Large intestine (tissue), 3 donors: ENCODE results near the gene MAST4. TPM values are rescaled to one million over a fixed set of nuclear protein-coding genes. Genes with fewer than 3 reads are reported as not detected.
A peak's percentile ranks its signal among the peaks of the same experiment; 100 is the strongest.

Source experiments
- DNase-seq, 2 donors: peaks; one replicate each; pipeline versions ENCODE4 v3.0.0 to v3.0.0-alpha.2; 2013
- H3K27ac ChIP-seq: one replicate; pipeline ENCODE4 v1.5.1; 2013; ENCODE audit warnings: low read length
- H3K27me3 ChIP-seq: 2 replicates; pipeline ENCODE4 v1.6.1; 2013; ENCODE audit warnings: low read length; ENCODE audit not compliant: control insufficient read depth, insufficient read depth
- H3K36me3 ChIP-seq: 2 replicates; pipeline ENCODE4 v1.6.1; 2013; ENCODE audit warnings: low read length; ENCODE audit not compliant: control insufficient read depth, insufficient read depth
- H3K4me1 ChIP-seq: one replicate; pipeline ENCODE4 v1.6.1; 2013; ENCODE audit warnings: low read length; ENCODE audit not compliant: control insufficient read depth, insufficient read depth
- H3K4me3 ChIP-seq: one replicate; pipeline ENCODE4 v1.5.1; 2013; ENCODE audit warnings: low read length
- H3K9me3 ChIP-seq: one replicate; pipeline ENCODE4 v1.6.1; 2013; ENCODE audit warnings: mild to moderate bottlenecking, low read depth, low read length, moderate library complexity; ENCODE audit not compliant: control insufficient read depth
- WGBS: methylation state at CpG from one replicate; pipeline ENCODE4 v1.1.5; 2013; ENCODE audit warnings: low lambda C conversion rate; ENCODE audit not compliant: insufficient coverage; 5-methylcytosine and 5-hydroxymethylcytosine counted together
- polyA plus RNA-seq: library from polyadenylated mRNA; unstranded; fragments of 120-200 nt; gene quantifications from one replicate; pipeline ENCODE4 v1.2.1, GENCODE V29; 2013

Gene MAST4
- polyA plus RNA-seq, 1 donor: 14.8 TPM

- 100% methylated on average over 2 of the region's 6 CpGs for WGBS
- Histone ChIP-seq H3K27ac (no peak overlapping the region), H3K4me3 (no peak overlapping the region), H3K4me1 (no peaks in the 10 kb centered on the region), H3K9me3 (no peaks in the 10 kb centered on the region), H3K36me3 (no peaks in the 10 kb centered on the region), H3K27me3 (no peaks in the 10 kb centered on the region)
- DNase-seq: no peak
Observed at GRCh38 chr5:66561256-66561990, 34.8 kb upstream of the MAST4 start.

DNA sequence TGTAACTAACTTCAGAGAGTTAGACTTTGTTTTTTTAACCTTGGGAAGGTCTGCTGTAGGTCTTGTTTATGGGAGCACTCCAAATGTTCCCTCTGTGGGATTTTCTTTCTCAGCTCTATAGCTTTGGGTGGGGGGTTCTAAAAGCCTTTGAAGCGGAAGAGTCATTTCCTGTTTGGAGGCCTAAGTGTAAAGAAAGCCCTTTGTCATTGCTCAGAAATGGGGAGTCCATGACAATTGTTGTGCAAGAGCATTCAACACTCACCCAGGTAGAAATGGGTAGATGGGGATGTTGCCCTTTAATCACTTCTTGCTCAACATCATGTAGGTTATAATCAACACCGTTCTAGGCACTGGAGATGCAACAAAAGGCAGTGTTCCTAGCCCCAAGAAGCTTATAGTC, 30.3 kb upstream of the MAST4 start:
- Histone ChIP-seq H3K27ac (no peak overlapping the region), H3K9me3 (no peaks in the 10 kb centered on the region), H3K4me3 (no peak overlapping the region), H3K4me1 (no peaks in the 10 kb centered on the region), H3K36me3 (no peaks in the 10 kb centered on the region), H3K27me3 (no peaks in the 10 kb centered on the region)
- DNase-seq: no peak
- no CpG with 5 or more reads among the region's 2 CpGs for WGBS

GRCh38 chr5:66567474-66567873, 28.7 kb upstream of the MAST4 start:
- no CpG with 5 or more reads among the region's 3 CpGs for WGBS
- H3K4me3 ChIP-seq: no peak overlapping the region
- H3K9me3 ChIP-seq: no peaks in the 10 kb centered on the region
- no peaks in the 10 kb centered on the region for H3K27me3 ChIP-seq
- H3K4me1 ChIP-seq: no peaks in the 10 kb centered on the region
- H3K27ac ChIP-seq: no peak overlapping the region
- no peaks in the 10 kb centered on the region for H3K36me3 ChIP-seq
- no peak for DNase-seq

- Histone ChIP-seq H3K36me3 (no peaks in the 10 kb centered on the region), H3K4me1 (no peaks in the 10 kb centered on the region), H3K4me3 (no peak overlapping the region), H3K9me3 (no peaks in the 10 kb centered on the region), H3K27ac (no peak overlapping the region), H3K27me3 (no peaks in the 10 kb centered on the region)
- DNase-seq: no peak
- WGBS: no CpG with 5 or more reads among the region's 1 CpG
Observed at GRCh38 chr5:66570201-66570600, 26.0 kb upstream of the MAST4 start.

DNA sequence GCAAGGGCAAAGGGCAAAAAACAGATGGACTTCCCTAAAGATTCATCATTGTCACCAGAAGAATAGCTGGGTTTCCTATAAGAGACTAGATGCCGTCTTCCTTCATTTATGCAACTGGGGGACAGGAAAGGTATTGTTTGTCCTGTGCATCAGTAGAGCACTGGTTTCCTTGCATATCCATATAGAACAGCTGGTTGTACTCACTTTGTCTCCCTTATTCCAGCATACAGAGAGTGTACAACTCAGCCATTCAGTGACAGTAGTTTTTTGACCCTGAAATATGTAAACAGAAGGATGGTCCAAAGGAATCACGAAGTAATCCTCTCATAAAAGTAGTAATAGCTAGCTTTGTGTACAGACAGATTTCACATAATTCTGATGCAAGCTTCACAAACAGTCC, 22.5 kb upstream of the MAST4 start:
- Histone ChIP-seq H3K27me3 (peaks cover 3% of the 10 kb centered on the region), H3K9me3 (no peaks in the 10 kb centered on the region), H3K27ac (no peak overlapping the region), H3K4me3 (no peak overlapping the region), H3K36me3 (no peaks in the 10 kb centered on the region), H3K4me1 (no peaks in the 10 kb centered on the region)
- no peak for DNase-seq
- 0% methylated on average over 1 of the region's 2 CpGs for WGBS

DNA sequence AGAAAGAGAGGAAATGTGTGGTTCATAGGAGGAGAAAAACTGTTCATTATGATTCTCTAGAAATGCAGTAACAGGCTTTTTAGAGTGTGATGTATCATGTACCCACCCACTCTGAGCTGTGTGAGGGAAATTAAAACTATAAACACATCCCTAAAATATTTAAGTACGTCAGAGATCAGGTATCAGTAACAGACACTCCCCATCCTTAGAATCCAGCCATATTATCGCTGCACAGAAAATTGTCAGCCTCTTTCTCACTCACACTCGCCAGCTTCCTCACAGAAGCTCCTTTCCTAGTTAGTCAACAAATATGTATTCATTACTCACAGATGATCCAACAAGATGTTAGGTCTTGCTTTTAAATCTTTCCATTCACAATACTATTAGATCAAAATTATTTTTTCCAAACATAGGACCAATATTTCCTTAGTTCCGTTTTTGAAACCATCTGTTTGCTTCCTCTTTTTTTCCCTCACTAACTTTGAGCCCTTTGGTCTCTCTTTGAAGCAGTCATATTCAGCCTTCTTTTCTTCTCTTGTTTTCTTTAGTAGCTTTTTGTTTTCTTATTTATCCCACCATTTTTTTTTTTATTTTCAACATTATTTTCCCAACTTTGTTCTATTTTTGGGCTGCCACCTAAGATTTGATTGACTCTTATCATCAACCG, 13.6 kb upstream of the MAST4 start:
- no peaks in the 10 kb centered on the region for H3K36me3 ChIP-seq
- no peak overlapping the region for H3K27ac ChIP-seq
- no peak overlapping the region for H3K4me3 ChIP-seq
- peaks cover 2% of the 10 kb centered on the region for H3K27me3 ChIP-seq
- WGBS: 74% methylated on average over 3 of the region's 5 CpGs
- DNase-seq: no peak
- no peaks in the 10 kb centered on the region for H3K9me3 ChIP-seq
- no peaks in the 10 kb centered on the region for H3K4me1 ChIP-seq

DNA sequence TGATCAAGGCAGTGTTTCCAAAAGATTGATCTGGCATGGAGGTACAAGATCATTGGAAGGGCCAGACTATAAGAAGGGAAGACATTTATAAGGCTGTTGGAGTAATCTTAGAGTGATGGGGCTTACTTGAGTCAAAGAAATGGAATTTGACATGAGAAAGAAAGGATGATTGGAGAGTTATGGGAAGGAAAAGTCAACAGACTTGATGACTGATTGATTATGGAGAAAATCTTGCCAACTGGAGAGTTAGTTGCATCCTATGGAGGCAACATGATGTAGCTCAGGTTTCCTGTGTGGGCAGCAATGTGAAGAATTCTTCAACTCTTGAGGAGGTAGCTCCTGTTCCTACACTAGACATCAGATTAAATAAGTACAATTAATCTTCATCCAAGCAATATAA, 10.9 kb upstream of the MAST4 start:
- Histone ChIP-seq H3K4me1 (no peaks in the 10 kb centered on the region), H3K27ac (no peak overlapping the region), H3K36me3 (no peaks in the 10 kb centered on the region), H3K4me3 (no peak overlapping the region), H3K27me3 (peaks cover 2% of the 10 kb centered on the region), H3K9me3 (no peaks in the 10 kb centered on the region)
- DNase-seq: no peak

DNA sequence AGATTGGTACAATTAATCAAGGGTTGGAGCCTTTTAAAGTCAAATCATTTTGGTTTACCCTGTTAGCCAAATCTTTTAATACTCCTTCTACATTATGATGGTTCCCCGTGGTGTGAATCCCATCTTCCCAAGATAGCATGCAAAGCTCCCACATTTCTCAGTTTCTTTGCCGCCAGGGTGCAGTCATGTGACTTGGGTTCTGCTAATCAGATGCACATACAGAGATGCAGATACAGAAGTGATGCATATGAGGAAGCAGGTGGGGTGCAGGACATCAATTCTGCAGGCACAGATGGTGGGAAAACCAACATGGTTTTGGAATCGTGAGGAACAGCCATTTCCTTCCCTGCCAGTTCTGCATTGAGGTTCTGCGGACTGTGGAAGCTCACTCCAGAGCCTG, 8.4 kb upstream of the MAST4 start:
- no CpG with 5 or more reads among the region's 4 CpGs for WGBS
- H3K27me3 ChIP-seq: peaks cover 12% of the 10 kb centered on the region
- H3K36me3 ChIP-seq: no peaks in the 10 kb centered on the region
- no peak for DNase-seq
- no peaks in the 10 kb centered on the region for H3K9me3 ChIP-seq
- H3K4me1 ChIP-seq: no peaks in the 10 kb centered on the region
- no peak overlapping the region for H3K4me3 ChIP-seq
- no peak overlapping the region for H3K27ac ChIP-seq

GRCh38 chr5:66596636-66597182, 516 bp downstream of the MAST4 start:
- H3K4me3 ChIP-seq: peak overlapping the region; percentile 50
- DNase-seq: peak in 1 of 2 donors; percentile 46
- H3K27me3 ChIP-seq: peaks cover 55% of the 10 kb centered on the region
- H3K9me3 ChIP-seq: peaks cover 3% of the 10 kb centered on the region
- peaks cover 12% of the 10 kb centered on the region for H3K4me1 ChIP-seq
- H3K27ac ChIP-seq: no peak overlapping the region
- no peaks in the 10 kb centered on the region for H3K36me3 ChIP-seq
- no CpG with 5 or more reads among the region's 56 CpGs for WGBS

GRCh38 chr5:66597183-66597757, 1.1 kb downstream of the MAST4 start:
- WGBS: no CpG with 5 or more reads among the region's 35 CpGs
- H3K36me3 ChIP-seq: no peaks in the 10 kb centered on the region
- peak overlapping the region; percentile 50 for H3K4me3 ChIP-seq
- H3K27ac ChIP-seq: no peak overlapping the region
- H3K9me3 ChIP-seq: peaks cover 3% of the 10 kb centered on the region
- peak in 1 of 2 donors; percentile 52 for DNase-seq
- H3K27me3 ChIP-seq: peaks cover 52% of the 10 kb centered on the region
- H3K4me1 ChIP-seq: peaks cover 12% of the 10 kb centered on the region
